HG02870 (cell line): ENCODE results near the gene ADK.
"Not testable (repeated sequence)": the region's sequence is repeated elsewhere in the genome, so short reads cannot be mapped to it uniquely, and the experiment has no call there.

Experiments used
- ATAC-seq: cut with Tn5 transposase; IDR thresholded peaks from one replicate; pipeline ENCODE4 v1.9.1; 2021; ENCODE audit warnings: mild to moderate bottlenecking, moderate library complexity; ENCODE audit not compliant: unreplicated experiment

The ADK gene

DNA sequence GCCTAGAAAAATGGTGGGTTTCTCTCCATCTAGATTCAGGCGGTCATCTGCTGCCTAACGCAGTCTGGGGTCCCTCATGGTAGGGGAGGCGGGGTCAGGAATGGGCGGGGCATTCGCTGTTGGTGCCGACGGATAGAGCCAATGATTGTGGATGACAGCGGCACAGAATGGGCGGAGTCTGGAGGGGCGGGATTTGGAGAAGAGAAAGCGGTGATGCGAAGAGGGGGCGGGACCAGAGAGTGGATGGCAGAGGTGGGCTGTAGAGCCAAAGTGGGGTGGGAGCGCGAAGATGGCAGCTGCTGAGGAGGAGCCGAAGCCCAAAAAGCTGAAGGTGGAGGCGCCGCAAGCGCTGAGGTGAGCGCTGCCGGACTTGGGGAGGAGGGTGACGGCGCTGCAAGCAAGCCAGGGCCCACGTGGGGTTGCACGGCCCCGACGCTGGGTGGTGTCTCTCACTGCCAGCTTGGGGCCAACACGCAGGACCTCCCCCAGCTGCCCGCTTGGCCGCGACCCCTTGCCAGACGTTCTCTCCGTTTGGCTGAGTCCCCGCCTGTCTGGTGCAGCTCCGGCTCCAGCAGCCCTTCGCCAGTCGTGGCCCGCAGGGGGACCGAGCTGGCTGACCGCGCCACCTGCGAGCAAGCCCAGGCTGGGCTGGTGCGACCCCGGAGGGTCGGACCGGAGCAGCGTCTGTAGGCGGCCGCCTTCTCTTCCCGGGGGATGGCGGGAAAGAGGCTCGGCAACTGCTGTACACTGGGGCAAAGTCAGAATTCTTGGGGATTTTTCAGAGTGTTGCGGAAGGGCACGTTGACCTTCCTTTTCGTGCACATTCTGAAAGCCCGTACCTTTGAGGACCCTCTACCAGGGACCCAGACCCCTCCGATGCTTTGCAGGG, at the start of gene ADK:
Gene ADK (plus strand): TSS at position 232 of the 889 bp plus-strand sequence. CDS start 58 bp downstream, at position 290.
- ATAC-seq, result peak; percentile 85

DNA sequence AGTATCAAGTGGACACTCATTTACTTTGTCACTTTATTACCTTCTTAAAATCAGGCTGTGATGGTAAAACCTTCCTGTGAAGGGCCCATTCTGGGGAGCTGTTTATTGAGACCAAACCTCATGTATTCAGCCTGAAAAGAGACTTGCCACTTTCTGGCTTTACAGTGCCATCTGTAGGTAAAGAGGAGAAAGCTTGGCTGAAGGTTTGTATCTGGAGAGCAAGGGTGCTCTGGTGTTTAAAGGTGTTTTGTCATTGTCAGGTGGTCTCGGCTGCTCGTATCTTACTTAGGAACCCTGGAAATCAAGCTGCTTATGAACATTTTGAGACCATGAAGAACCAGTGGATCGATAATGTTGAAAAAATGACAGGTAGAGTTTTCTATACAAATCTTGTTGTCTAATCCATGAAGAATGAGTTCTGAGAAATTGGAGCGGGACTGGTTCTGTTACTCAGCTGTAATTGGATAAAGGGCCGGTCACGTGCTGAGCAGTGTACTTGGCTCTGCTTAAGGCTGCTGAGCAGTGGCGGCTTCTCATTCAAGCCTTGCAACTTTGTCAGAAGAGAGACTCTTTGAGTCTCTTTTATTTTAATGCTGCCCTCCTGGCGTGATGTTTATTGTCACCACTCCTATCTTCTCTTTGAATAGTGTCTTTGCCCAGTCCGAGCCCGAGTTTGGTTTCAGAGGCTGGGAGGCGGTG, 47.3 kb upstream of the ADK start:
- no peak for ATAC-seq

DNA sequence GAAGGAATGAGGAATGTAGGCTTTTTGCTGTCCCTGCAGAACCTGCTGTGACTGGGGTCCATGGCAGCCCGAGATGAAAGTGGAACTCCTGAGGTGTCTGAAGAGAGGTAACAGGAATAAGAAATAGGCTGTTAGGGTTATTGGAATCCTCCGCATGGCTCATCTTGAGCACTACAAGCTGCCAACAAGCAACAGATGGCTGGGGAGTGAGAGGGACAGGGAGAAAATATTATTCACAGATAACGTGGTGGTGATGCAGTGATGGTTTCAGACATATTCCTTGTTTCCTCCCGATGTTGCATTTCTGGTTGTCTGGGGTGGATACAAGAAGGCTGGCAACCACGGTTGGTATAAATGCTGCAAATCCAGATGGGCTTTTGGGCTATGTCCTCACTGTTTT, 46.5 kb upstream of the ADK start:
- no peak for ATAC-seq

DNA sequence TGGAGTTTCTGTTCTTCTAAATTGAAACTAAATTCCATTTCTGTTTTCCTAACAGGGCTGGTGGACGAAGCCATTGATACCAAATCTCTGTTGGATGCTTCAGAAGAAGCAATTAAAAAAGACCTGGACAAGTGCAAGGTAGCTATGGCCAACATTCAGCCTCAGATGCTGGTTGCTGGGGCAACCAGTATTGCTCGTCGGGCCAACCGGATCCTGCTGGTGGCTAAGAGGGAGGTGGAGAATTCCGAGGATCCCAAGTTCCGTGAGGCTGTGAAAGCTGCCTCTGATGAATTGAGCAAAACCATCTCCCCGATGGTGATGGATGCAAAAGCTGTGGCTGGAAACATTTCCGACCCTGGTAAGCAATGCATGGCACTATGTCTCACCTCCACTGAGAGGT, 46.0 kb upstream of the ADK start:
- no peak for ATAC-seq

DNA sequence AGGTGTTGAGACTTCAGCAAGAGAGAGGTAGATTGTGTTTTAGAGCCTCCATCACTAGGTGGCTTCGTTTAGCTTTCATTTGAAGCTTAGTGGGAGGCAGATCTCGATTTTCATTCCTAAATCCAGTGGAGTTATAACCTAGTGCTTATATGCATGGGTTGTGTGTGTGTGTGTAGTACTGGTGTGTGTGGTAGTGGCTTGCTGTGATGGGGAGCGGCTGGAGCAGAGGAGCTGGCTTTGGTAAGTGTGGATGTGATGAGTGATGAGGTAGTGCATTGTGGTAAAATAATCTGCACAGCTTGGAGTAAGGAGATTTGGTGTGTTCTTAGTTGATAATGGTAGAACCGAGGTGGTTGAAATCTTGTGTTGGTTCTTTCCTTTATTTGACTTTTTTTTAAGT, 43.6 kb upstream of the ADK start:
- ATAC-seq, result no peak

DNA sequence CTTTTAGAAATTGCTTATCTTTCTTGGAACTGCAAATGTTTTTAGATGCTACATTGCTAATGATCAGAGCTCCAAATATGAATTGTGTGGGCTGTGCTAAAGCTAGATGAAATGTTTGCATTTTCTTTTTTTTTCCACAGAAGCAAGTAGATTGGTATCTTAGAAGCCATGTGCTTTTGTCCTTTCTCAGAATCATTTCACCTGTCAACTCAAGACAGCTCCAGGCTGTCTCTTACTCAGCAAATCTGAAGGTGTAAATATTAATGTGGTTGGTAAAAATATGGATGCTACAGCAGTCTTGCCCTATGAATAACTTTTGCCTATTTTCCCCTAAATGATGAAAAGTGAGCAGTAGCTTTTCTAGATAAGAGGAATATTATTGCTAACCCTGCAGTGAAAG, 41.6 kb upstream of the ADK start:
- no peak for ATAC-seq

DNA sequence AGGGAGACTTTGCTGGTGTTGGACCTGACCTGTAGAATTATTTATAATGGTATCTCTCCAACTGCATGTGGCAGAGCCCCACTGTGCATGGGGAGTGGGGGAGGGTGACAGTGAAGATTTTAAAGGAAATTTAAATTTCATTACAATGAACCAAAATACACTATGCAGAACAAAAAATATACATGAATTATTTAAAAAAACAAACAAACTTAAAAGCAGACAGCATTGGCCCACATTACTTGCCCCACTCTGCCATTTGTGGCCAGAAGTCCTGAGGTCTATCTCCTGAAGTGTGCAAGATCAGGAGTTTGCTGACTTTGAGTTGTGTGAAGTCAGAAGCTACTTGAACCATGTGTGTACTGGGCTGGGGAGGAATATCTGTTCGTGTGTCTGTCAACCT, 40.9 kb upstream of the ADK start:
- no peak for ATAC-seq

DNA sequence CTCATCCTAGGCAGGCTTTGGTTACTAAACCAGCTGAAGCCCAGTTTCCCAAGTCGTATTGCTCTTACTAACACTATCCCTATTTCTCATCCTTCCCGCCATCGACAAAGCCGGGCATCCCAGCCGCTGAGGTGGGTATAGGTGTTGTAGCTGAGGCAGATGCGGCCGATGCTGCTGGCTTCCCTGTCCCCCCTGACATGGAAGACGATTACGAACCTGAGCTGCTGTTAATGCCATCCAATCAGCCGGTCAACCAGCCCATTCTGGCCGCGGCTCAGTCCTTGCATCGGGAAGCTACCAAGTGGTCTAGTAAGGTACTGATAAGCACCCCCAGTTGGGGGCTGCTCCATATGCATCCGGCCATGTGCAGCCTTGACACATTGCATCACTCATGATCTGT, 39.2 kb upstream of the ADK start:
- no peak for ATAC-seq

DNA sequence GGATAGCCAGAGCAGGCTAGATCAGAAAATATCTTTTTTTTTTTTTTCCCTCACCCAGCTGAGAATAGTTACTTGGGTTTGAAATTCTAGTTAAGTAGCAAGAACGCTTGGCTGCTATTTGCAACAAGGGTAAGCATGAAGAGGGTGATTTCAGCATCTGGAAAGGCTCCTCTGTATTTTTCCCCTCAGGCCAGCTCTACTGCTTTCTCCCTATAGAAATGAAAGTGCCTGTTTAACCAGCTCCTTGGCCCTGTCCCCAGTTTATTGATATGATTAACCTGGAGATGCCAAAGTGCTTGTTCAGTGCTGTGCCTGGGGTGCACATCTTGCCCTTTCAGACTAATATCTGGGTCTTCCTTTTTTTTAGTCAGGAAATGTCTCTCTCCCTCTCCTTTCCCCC, 37.5 kb upstream of the ADK start:
- ATAC-seq, result no peak

DNA sequence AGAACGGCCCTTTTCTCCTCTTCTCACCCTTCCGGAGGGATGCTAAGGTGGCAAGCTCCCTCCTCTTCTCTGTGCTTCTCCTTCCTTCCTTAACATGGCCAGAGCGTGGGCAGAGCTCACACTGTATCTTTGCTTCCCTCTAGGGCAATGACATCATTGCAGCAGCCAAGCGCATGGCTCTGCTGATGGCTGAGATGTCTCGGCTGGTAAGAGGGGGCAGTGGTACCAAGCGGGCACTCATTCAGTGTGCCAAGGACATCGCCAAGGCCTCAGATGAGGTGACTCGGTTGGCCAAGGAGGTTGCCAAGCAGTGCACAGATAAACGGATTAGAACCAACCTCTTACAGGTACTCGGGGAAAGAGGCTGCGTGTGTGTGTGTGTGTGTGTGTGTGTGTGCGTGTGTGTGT, 37.0 kb upstream of the ADK start:
- no peak for ATAC-seq

DNA sequence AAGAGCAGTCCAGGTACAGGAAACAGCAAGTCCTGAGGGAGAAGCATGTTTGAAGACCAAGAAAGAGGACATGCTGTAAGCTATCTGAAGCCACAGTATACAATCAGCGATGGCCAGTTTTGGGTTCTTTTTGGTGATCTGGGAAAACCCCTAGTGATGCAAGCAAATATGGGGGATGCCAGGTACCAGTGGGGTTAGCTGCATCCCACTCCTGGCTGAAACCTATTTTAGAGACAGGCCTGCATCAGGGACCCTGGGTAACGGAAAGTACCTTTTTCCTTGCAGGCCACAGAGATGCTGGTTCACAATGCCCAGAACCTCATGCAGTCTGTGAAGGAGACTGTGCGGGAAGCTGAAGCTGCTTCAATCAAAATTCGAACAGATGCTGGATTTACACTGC, 33.3 kb upstream of the ADK start:
- ATAC-seq, result no peak

DNA sequence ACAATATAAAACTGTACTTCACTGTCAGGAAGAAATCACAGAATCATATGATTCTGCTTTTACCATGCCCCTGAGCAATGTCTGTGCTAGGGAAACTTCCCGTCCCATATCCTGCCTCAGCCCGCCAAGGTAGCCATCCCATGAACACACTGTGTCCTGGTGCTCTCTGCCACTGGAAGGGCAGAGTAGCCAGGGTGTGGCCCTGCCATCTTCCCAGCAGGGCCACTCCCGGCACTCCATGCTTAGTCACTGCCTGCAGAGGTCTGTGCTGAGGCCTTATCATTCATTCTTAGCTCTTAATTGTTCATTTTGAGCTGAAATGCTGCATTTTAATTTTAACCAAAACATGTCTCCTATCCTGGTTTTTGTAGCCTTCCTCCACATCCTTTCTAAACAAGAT, 32.2 kb upstream of the ADK start:
- ATAC-seq, result no peak

DNA sequence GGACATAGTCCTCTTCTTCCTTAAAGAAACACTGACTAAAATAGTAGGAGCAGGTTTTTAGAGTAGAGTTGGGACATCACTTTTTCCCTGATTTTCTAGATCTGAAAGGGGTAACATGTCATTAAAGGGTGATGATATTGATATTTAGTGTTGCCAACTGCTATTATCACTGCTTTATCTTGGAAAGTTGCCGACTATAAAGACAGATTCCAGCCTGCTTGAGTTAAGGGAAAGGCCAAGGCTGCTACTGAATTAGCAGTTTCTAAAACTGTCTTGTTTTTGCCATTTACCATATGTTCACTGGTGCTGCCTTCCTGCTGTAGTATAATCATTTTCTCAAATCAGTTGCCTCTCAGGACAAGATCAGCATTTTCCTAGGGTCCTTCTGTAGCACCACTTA, 30.1 kb upstream of the ADK start:
- ATAC-seq, result no peak

DNA sequence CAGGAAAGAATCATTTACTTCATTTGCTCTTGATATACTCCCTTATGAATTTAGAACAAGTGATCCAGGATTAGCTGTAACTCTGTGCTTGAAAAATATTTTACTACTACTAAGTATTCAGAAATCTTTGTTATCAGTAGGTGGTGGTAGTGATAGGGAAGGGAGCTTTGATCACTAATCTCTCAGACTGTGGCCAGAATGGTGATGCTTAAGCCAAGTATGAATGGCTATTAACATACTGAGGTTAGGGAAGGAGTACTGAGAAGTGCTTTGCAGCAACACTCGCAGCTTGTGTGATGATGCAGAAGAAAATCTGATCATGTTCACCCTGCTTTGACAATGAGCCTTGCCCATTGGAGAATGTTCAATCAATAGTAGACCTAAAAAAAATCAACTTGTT, 29.7 kb upstream of the ADK start:
- no peak for ATAC-seq

DNA sequence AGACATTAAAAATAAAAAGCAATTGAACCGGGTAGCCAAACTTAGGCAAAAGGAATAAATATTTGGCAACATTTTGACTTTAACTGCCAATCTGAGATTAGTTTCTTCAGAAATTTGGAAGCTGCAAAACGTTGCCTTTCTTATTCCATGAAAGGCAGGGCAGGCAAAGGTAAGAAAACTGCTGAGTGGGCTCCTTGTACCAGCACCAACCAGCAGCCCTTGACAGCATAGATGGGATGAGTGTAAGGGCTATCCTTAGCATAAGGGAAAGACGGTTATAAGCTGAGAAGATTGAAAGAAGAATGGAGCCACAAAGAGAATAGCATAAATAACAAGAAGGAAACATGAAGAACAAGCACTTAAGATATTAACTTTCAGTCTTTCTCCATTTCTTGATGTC, 29.0 kb upstream of the ADK start:
- no peak for ATAC-seq

DNA sequence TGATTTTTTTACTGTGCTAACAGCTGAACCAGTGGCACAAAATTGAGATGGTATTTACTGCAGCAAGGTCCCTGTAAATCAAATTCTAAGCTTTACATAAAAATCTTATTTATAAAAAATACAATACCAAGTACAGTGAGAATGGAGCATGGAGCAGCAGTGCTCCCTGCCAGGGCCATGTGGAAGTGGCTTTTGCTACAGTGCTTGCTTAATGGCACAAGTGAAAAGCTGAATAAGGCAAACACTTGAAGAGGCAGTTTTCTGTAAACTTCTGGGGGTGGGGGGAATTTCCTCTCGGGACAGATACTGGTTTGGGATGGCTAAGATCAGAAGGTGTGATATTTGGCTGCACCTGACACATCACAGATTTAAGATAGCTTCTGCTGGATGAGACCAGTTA, 27.9 kb upstream of the ADK start:
- no peak for ATAC-seq

DNA sequence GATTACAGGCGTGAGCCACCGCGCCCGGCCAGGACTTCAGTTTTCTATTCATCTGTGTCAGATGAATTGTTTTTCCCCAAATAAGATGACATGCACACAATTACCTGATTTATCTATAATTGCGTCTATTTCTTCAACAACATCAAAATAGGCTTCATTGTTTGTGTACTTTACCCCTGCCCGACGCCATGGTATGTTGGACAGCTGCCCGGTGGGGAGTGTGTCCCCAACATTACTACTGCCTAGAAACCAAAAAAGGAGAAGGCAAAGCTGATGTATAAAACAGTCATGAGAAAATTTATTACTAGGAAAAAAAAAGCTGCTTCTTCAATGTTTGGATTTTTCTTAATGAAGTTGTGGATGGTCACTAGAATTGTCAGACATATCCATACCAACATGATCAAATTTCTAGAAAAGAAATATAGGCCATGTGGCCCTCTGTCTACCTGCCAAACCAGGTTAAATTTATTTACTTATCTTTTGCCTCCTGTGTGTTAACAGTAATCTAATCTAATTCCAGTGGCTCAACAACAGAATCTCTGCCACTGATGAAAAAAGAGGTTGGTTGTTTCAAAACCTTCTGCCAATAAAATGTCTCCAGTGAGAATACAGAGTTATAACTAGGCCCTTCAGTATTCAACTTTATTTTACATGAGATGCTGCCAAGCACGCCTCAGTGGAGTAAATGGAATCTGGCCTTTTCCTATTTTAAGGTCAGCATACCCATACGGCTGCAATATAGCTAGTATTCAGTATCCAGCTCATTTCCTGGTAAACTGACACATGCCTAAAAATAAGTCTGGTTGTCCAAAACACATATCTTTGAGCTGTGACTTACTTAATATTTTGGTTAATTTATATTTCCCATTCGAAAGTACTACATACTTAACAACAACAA, 16.8 kb upstream of the ADK start:
- ATAC-seq, result no peak

DNA sequence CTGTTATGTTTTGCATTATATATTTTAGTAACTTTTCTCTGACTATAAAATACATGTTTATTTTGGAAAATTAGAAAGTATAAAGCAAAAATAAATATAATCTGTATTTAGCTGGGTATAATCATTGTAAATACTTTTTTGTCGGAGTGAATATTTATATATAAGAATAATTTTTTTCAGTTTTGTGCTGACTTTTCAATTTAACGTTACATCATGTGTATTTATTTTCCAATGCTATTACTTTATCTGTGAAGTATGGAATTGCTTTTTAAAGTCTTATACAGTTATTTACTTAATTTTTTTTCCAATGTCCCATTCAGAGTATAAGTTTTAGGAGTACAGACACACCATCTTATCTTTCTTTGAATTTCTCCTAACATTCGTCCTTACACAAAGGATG, 15.6 kb upstream of the ADK start:
- ATAC-seq, result no peak

DNA sequence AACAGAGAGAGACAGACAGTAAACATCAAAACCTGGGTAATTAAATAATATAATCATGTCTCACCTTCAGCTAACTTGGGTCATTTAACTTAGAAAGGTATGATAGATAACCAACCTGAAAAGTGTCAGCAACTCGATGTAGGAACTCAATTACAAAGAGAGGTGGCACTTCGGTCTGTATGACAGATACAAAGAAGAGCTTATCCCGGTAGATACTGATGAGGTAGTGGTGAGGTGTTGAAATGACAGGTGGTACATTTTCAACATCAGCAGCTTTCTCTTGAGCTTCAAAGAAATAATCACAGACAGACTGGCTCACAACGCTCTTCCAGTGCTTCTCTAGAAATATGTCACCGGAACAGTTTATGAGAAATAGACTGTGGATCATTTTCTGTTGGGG, 13.0 kb upstream of the ADK start:
- no peak for ATAC-seq

DNA sequence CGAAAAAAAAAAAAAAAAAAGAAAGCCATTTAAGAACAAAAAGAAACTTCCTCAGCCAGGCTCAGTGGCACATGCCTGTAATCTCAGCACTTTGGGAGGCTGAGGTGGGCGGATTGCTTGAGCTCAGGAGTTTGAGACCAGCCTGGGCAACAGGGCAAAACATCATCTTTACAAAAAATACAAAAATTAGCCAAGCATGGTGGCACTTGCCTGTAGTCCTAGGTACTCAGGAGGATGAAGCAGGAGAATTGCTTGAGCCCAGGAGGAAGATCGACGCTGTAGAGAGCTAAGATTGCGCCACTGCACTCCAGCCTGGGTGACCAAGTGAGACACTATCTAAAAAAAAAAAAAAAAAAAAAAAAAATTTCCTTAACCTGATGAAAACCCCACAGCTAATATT, 12.4 kb upstream of the ADK start:
- ATAC-seq, result not testable (repeated sequence)

DNA sequence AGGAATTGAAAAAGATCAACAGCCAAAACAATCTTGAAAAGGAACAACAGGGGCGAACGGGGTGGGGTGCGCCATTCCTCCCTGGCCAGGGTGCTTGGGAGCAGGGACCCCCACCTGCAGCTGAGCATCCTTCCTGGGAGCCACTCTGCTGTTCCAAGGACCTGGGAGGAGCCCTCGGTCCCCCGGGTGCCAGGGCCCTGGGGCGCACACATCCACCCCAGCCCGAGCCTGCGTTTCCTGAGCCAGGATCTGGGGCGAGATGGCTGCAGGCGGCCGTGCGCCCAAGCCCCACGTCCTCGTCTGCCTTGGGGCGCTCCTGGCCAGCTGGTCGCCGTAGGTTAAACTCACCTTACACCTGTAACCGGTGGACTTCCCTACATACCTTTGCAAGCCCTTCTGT, 11.0 kb upstream of the ADK start:
- ATAC-seq, result no peak
